ENCODE data around the gene OR2AT4.

Gene OR2AT4

DNA sequence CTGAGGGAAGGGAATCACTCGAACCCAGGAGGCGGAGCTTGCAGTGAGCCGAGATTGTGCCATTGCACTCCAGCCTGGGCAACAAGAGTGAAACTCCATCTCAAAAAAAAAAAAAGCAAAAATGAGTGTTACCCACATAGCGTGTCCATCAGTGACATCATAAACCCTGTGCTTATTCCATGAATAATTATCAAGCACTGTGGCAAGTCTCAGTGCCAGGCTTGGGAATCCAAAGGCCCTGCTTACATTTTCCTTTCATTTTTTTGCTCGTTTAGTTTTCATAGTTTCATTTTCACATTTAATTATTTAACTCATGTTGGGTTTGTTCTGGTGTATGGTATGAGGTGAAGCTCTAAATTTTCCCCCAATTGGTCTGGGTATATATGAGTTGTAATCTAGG lies 61.4 kb downstream of the OR2AT4 start:
- no peak for DNase-seq (ENCODE audit: low read depth)
- H3K4me3 ChIP-seq (ENCODE audit: low read depth, low read length) = no peak overlapping the region
- TF ChIP-seq, protein P1, sequence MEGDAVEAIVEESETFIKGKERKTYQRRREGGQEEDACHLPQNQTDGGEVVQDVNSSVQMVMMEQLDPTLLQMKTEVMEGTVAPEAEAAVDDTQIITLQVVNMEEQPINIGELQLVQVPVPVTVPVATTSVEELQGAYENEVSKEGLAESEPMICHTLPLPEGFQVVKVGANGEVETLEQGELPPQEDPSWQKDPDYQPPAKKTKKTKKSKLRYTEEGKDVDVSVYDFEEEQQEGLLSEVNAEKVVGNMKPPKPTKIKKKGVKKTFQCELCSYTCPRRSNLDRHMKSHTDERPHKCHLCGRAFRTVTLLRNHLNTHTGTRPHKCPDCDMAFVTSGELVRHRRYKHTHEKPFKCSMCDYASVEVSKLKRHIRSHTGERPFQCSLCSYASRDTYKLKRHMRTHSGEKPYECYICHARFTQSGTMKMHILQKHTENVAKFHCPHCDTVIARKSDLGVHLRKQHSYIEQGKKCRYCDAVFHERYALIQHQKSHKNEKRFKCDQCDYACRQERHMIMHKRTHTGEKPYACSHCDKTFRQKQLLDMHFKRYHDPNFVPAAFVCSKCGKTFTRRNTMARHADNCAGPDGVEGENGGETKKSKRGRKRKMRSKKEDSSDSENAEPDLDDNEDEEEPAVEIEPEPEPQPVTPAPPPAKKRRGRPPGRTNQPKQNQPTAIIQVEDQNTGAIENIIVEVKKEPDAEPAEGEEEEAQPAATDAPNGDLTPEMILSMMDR (IDR thresholded peaks at IDR 0.05; ENCODE audit: low read depth, low read length) = no peak
- TF ChIP-seq POLR2A (IDR thresholded peaks at IDR 0.05; ENCODE audit: extremely low read depth, insufficient read length) (no peak), MYC (IDR thresholded peaks at IDR 0.05; ENCODE audit: low read depth, low read length) (no peak)
- TF ChIP-seq, protein P2, sequence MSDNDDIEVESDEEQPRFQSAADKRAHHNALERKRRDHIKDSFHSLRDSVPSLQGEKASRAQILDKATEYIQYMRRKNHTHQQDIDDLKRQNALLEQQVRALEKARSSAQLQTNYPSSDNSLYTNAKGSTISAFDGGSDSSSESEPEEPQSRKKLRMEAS (IDR thresholded peaks at IDR 0.05; ENCODE audit: low read depth, low read length) = no peak

DNA sequence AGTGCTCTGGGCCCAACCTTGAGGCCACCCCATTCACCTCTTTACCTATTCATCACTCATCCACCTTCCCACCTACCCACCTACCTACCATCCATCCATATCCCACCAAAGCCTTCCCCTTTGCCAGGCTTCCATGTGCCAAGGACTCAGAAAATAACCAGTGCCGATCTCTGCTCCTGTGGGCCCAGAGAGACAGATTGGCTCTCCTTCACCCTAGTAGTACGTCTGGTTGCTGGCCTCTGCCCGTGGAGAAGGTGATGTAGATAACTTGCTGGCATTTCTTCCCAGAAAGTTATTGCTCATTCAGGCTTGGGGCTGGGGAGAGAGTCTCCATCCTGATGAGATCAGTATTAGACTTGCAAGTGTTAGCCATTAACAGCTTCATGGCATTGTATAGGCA lies 62.8 kb downstream of the OR2AT4 start:
- DNase-seq (ENCODE audit: low read depth) = no peak

GRCh38 chr11:75032550-75032935 lies 64.1 kb downstream of the OR2AT4 start:
- TF ChIP-seq, protein P2 (IDR thresholded peaks at IDR 0.05; ENCODE audit: low read depth, low read length) = no peak
- TF ChIP-seq MYC (IDR thresholded peaks at IDR 0.05; ENCODE audit: low read depth, low read length) (no peak), POLR2A (IDR thresholded peaks at IDR 0.05; ENCODE audit: extremely low read depth, insufficient read length) (no peak)
- TF ChIP-seq, protein P1 (IDR thresholded peaks at IDR 0.05; ENCODE audit: low read depth, low read length) = no peak
- DNase-seq (ENCODE audit: low read depth) = no peak
- H3K4me3 ChIP-seq (ENCODE audit: low read depth, low read length) = no peak overlapping the region

More for the DNA sequence above, 62.8 kb downstream of the OR2AT4 start:
- H3K4me3 ChIP-seq (ENCODE audit: low read depth, low read length) = no peak overlapping the region
- no peak for TF ChIP-seq MYC (IDR thresholded peaks at IDR 0.05; ENCODE audit: low read depth, low read length)
- no peak for TF ChIP-seq POLR2A (IDR thresholded peaks at IDR 0.05; ENCODE audit: extremely low read depth, insufficient read length)
- TF ChIP-seq, protein P2 (IDR thresholded peaks at IDR 0.05; ENCODE audit: low read depth, low read length) = no peak
- TF ChIP-seq, protein P1 (IDR thresholded peaks at IDR 0.05; ENCODE audit: low read depth, low read length) = no peak

GRCh38 chr11:75031771-75032549 lies 64.7 kb downstream of the OR2AT4 start:
- no peak overlapping the region for H3K4me3 ChIP-seq (ENCODE audit: low read depth, low read length)
- no peak for TF ChIP-seq MYC (IDR thresholded peaks at IDR 0.05; ENCODE audit: low read depth, low read length)
- TF ChIP-seq, protein P1 (IDR thresholded peaks at IDR 0.05; ENCODE audit: low read depth, low read length) = peak; percentile 83
- TF ChIP-seq, protein P2 (IDR thresholded peaks at IDR 0.05; ENCODE audit: low read depth, low read length) = no peak
- peak; percentile 64 for DNase-seq (ENCODE audit: low read depth)

All from NB4 (cell line).